ENCODE results near the gene PRDX5. TPM values are rescaled to one million over a fixed set of nuclear protein-coding genes. Genes with fewer than 3 reads are reported as not detected.

PRDX5 gene
- total and polyA plus RNA-seq, 9 of the 15 experiments (the other 6 are each of a cell fraction or from before 2014, with no cell fraction given): 40.8 to 327 (median 204) TPM

GRCh38 chr11:64284048-64284961 lies 33.6 kb upstream of the PRDX5 start, which contains the start of gene BAD (continued):
- TF ChIP-seq HES1 (IDR thresholded peaks at IDR 0.05; ENCODE audit: low read depth) (no peak), ETV1 (tag; conservative IDR thresholded peaks at IDR 0.05; ENCODE audit: low read depth) (no peak), ETS1 (conservative IDR thresholded peaks at IDR 0.05; ENCODE audit: control insufficient read depth, low read depth, low read length) (no peak; the same call in 1 of the 2 replicates), NCOA4 (IDR thresholded peaks at IDR 0.05; ENCODE audit: partially characterized antibody) (no peak), TBL1XR1 (IDR thresholded peaks at IDR 0.05; ENCODE audit: low read length in 2 of 2) (peak in 1 of 2 experiments; percentile 42; a peak in 1 of 4 replicates), RCOR1 (IDR thresholded peaks at IDR 0.05; ENCODE audit: borderline replicate concordance in 1 of 2, low read depth in 2 of 2, low read length in 2 of 2) (peak in 1 of 2 experiments; percentile 10; a peak in 1 of 4 replicates), NFYB (IDR thresholded peaks at IDR 0.05; ENCODE audit: extremely low read depth, insufficient read length) (peak; percentile 32), ZBTB8A (IDR thresholded peaks at IDR 0.05; ENCODE audit: partially characterized antibody) (no peak), FOS (IDR thresholded peaks at IDR 0.05; ENCODE audit: extremely low read depth, insufficient read length) (peak; percentile 51), CHD2 (IDR thresholded peaks at IDR 0.05; ENCODE audit: low read depth, low read length) (peak; percentile 57; the same call in 1 of the 2 replicates), BRD4 (IDR thresholded peaks at IDR 0.05) (no peak), RBM25 (IDR thresholded peaks at IDR 0.05; ENCODE audit: low read depth, low read length, severe bottlenecking) (peak; percentile 90), PHF8 (IDR thresholded peaks at IDR 0.05; ENCODE audit: borderline replicate concordance, low read length) (peak; percentile 61; the same call in 1 of the 2 replicates), TFAP4 (CRISPR knock-in tag; IDR thresholded peaks at IDR 0.05; ENCODE audit: borderline replicate concordance) (peak; percentile 48), SMC3 (conservative IDR thresholded peaks at IDR 0.05; ENCODE audit: insufficient read depth, low read depth, low read length) (0 out of 2 replicates have a peak, but pooled peaks have one; percentile 2), RFX1 (IDR thresholded peaks at IDR 0.05) (peak; percentile 97), RREB1 (CRISPR knock-in tag; IDR thresholded peaks at IDR 0.05) (peak; percentile 66; the same call in 1 of the 2 replicates), ZNF79 (CRISPR knock-in tag; IDR thresholded peaks at IDR 0.05; ENCODE audit: low read depth) (no peak)
